HG02852 (cell line): Measurements from ENCODE around the gene CKMT1B.
"Not testable (repeated sequence)": the region's sequence is repeated elsewhere in the genome, so short reads cannot be mapped to it uniquely, and the experiment has no call there.

Experiments used
- ATAC-seq: cut with Tn5 transposase; IDR thresholded peaks from one replicate; pipeline ENCODE4 v1.9.1; 2021; ENCODE audit warnings: mild to moderate bottlenecking, moderate library complexity; ENCODE audit not compliant: unreplicated experiment

CKMT1B gene

GRCh38 chr15:43593328-43594190 is at the start of gene CKMT1B:
Gene CKMT1B, plus strand, starts transcription at chr15:43594027. Its CDS starts 192 bp downstream, at chr15:43594219.
- ATAC-seq: not testable (repeated sequence)

GRCh38 chr15:43544266-43544665 is 49.6 kb upstream of the CKMT1B start:
- ATAC-seq: no peak

GRCh38 chr15:43545426-43545825 is 48.4 kb upstream of the CKMT1B start:
- no peak for ATAC-seq

GRCh38 chr15:43547539-43547938 is 46.3 kb upstream of the CKMT1B start:
- ATAC-seq: no peak

GRCh38 chr15:43550527-43551363 is 43.1 kb upstream of the CKMT1B start:
- no peak for ATAC-seq

- ATAC-seq: no peak
These were observed 41.6 kb upstream of the CKMT1B start for GRCh38 chr15:43552256-43552655.

GRCh38 chr15:43552986-43553385 is 40.8 kb upstream of the CKMT1B start:
- no peak for ATAC-seq

GRCh38 chr15:43562753-43563152 is 31.1 kb upstream of the CKMT1B start:
- not testable (repeated sequence) for ATAC-seq

GRCh38 chr15:43563793-43564192 is 30.0 kb upstream of the CKMT1B start:
- ATAC-seq: not testable (repeated sequence)

- ATAC-seq: not testable (repeated sequence)
These were observed 27.2 kb upstream of the CKMT1B start for GRCh38 chr15:43566615-43567014.

- not testable (repeated sequence) for ATAC-seq
These were observed 19.2 kb upstream of the CKMT1B start for GRCh38 chr15:43574607-43575006.

- ATAC-seq: peak; percentile 98
These were observed 3.9 kb upstream of the CKMT1B start, which contains the start of gene PPIP5K1 for GRCh38 chr15:43589778-43590466. Gene PPIP5K1, minus strand, starts transcription at chr15:43590208. Its CDS starts 5,704 bp downstream, at chr15:43584504.

- not testable (repeated sequence) for ATAC-seq
These were observed 986 bp upstream of the CKMT1B start for GRCh38 chr15:43592841-43593240.

GRCh38 chr15:43599131-43599530 is 5.3 kb downstream of the CKMT1B start:
- ATAC-seq: not testable (repeated sequence)

- not testable (repeated sequence) for ATAC-seq
These were observed 6.4 kb downstream of the CKMT1B start for GRCh38 chr15:43600200-43600599.

GRCh38 chr15:43602233-43602632 is 8.4 kb downstream of the CKMT1B start:
- not testable (repeated sequence) for ATAC-seq

- ATAC-seq: not testable (repeated sequence)
These were observed 23.9 kb downstream of the CKMT1B start for GRCh38 chr15:43617750-43618149.

GRCh38 chr15:43618700-43619099 is 24.9 kb downstream of the CKMT1B start, which contains the start of gene STRC:
Gene STRC, minus strand, starts transcription at chr15:43618800. Its CDS starts 78 bp downstream, at chr15:43618722.
- not testable (repeated sequence) for ATAC-seq

- not testable (repeated sequence) for ATAC-seq
These were observed 28.4 kb downstream of the CKMT1B start for GRCh38 chr15:43622068-43622799.

- ATAC-seq: no peak
These were observed 31.3 kb downstream of the CKMT1B start for GRCh38 chr15:43625106-43625505.
